HG02970 (cell line): Measurements from ENCODE around the gene SMOC1.

Experiments used
- ATAC-seq: cut with Tn5 transposase; IDR thresholded peaks from one replicate; pipeline ENCODE4 v1.9.1; 2021; ENCODE audit warnings: mild to moderate bottlenecking, moderate library complexity, moderate number of reproducible peaks; ENCODE audit not compliant: unreplicated experiment, low FRiP score

Gene SMOC1

DNA sequence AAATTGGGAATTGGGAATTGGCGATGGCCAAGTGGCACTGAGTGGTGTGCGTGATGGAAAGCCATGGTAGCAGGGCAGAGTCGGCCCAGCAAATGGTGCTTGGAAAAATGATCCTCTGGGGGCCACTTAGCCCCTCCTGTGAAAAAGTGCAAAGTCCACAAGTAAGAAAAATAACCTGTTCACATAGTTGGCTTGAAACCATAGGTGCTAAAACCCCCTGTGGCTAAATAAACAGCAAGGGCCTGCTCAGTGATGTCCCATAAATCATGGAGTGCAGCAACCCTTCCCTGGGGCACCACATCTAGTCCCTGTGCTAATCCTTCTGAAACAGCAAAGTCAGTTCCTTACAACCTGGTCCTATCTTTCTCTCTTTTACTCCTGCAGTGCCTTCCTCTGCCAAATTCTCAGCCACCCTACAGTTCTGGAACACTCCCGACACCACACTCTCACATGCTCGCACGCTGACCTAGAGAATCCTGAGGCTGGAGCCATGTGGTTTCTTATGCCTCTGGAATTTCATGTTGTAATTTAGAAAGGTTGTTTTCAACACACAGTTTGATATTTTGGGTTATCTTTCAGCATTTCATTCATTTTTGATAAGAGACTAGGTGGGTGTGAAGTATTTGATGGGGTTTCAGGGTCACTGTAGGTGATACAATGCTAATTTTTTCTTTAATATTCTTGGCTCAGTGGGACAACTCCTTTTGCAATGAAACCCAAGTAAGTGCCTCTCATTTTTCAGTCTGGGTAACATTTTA is 123.6 kb downstream of the SMOC1 start:
- no peak for ATAC-seq

DNA sequence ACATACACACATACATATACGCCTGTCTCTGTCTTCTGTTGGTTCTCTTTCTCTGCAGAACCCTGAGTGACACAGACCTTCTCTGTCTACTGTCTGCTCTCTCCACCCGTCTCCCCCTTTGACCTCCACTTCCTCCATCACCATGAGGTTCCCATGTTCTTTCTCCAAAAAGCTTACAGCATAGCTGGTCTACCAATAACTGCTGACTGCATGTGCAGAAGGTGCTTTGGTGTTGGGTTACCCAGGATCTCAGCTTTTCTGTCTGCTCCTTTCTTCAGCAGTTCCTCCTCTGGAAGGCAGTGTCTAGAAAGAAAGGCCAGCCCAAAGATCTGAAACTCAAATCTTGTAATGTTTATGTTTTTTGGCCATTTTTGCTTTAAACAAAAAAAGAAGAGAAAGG is 125.6 kb downstream of the SMOC1 start:
- no peak for ATAC-seq

GRCh38 chr14:70005281-70005805 is 126.1 kb downstream of the SMOC1 start:
- no peak for ATAC-seq

DNA sequence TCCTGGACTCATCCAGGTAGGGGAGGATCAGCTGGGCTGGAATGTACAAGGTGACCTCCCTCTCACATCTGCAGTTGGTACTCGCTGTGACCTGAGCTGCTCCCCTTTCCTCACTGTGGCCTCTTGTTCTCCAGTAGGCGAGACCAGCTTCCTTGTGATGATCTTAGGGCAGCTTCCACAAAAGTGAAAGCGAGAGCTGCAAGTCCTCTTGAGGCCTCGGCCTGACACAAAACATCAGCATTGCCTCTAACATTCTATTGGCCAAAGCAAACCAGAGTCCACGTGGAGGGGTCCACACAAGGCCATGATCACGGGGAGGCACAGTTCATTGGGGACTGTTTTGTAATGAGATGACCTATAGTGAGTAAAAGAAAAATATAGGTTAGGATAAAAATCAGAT is 127.5 kb downstream of the SMOC1 start:
- no peak for ATAC-seq

- no peak for ATAC-seq
Measured at GRCh38 chr14:70008284-70009262, 129.4 kb downstream of the SMOC1 start.

GRCh38 chr14:70009961-70010360 is 130.7 kb downstream of the SMOC1 start:
- no peak for ATAC-seq

GRCh38 chr14:70011098-70011497 is 131.9 kb downstream of the SMOC1 start:
- no peak for ATAC-seq

GRCh38 chr14:70011708-70012107 is 132.5 kb downstream of the SMOC1 start:
- no peak for ATAC-seq

DNA sequence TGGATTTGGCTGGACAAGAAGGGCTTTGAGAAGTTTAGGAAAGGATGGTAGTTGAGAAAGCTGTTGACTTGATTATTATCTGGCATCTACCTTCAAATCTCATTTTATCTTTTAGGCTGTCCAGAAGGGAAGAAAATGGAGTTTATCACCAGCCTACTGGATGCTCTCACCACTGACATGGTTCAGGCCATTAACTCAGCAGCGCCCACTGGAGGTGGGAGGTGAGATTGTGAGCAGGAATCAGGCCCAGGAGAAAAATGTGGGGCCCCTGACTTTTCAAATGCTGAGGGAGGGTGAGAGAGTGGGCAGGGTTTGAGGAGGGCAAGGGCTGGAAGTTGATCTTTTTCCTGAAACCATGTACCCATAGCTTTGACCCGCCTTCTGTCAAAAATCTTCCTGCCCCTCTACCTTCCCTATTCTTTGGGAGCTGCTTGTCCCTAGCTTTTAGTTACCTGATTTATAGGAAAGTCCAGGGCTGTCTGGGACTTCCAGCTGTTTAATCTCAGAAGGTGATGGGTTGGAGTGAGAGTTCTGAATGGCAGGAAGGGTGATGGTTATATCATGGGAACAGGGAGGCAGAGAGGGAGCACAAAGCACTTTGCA is 134.2 kb downstream of the SMOC1 start:
- ATAC-seq: no peak

DNA sequence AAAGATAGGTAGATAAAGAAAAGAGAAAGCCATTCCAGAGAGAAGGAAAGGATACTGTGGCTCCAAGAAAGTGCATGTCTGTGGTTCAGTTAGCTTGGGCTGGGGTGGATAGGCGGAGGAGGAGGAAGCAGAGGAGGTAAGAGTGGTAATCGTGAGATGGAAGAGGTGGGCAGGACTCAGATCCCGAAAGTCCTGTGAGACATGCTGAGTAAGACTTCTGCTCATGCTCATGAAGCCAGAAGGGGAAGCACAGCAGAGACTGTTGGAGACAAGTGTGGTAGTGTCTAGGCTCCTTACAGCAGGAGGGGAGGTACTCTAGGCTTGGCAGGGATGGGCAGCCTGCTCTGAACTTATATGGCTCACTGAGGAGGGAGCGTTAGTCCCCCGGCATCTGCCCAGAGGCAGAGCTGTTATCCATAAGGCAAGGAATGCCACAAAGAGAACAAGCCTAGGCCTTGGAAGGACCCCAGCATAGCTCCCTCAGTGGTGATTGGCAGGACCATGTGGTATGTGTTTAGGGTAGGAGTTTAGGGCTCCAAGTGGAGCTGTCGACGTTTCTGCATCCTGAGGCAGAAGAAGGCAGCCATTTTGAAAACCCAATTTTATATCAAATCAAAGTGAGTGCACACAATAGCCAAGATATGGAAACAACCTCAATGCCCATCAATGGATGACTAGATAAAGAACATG is 135.3 kb downstream of the SMOC1 start:
- ATAC-seq: no peak

DNA sequence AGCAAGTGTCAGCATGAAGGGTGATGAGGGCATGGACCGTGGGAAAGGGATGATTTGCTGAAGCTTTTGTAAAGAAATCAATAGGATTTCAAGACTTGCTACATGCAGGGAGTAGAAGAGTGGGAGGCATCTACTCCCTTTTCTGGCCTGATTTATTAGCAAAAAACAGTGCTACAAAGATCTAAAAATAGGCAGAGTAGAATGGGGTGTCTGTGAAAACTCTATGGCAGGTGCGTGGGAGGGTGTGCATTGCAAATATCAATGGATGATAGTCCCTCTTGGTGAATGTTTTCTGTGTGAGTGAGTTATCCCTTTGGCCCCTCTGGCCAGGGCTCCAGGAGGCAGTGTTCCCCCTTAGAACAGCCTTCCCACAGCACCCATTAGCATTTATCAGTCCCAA is 139.0 kb downstream of the SMOC1 start:
- ATAC-seq: no peak

- ATAC-seq: no peak
Measured at GRCh38 chr14:70018713-70019211, 139.5 kb downstream of the SMOC1 start.

- no peak for ATAC-seq
Measured at GRCh38 chr14:70019695-70020094, 140.5 kb downstream of the SMOC1 start.

DNA sequence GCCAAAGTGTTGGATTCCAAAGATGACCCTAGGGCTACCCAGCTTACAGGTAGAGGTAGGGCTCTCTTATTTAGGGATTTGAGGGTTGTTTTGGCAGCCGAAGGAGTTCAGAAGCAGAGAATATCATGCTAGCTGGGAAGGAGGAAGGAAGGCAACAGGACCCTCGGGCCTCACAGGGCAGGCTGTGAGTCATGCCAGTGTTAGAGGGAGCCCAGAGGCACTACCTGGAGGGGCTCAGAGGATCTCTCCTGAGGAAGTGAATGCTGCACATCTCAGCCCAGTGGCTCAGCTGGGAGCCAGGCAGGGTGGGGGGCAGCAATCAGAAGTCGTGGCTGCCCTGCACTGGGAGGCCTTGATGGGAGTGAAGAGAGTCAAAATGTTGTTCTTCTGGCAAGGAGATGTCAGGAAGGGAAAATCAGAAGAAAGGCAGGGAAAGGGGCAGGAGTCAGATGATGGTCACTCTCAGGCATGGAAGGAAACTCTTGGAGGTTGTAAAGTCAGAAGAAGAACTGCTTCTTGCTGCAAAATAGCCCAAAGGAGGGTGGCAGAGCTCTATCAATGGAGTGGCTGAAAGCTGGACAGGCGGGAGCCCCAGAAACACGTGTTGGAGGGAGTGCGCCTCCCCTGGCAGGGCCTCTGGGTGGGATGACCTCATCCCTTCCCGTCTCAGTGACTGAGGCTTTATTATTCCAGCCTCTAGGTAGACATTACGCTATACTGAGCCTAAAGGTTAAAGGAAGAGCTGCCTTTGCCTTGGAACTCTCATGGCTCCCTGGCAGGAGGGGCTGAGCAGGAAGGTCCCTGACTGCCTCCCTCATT is 141.3 kb downstream of the SMOC1 start:
- no peak for ATAC-seq

GRCh38 chr14:70021548-70022220 is 142.5 kb downstream of the SMOC1 start:
- no peak for ATAC-seq

GRCh38 chr14:70022771-70023445 is 143.7 kb downstream of the SMOC1 start:
- no peak for ATAC-seq

DNA sequence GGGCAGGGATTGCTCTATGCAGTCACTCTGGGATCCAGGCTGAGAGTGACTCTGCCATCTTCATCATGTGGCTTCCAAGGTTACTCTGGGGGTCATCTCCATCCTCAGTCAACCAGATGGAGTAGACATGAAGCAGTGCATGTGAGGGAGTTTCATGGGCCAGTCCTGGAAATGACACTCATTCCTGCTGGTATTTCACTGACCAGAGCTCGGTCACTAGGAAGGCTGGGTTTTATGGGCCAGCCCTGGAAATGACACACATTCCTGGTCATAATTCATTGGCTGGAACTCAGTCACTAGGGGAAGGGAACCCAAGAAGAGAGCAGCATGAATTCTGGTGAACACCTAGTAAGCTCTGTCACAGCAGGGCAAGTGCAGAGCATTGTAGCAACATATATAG is 144.7 kb downstream of the SMOC1 start:
- no peak for ATAC-seq

- no peak for ATAC-seq
Measured at GRCh38 chr14:70027785-70028428, 148.7 kb downstream of the SMOC1 start.
